HG02623 (cell line): ENCODE measurements around the gene ARRB1.
"Not testable (repeated sequence)": the region's sequence is repeated elsewhere in the genome, so short reads cannot be mapped to it uniquely, and the experiment has no call there.

Experiments used
- ATAC-seq: cut with Tn5 transposase; IDR thresholded peaks from one replicate; pipeline ENCODE4 v1.9.1; 2021; ENCODE audit warnings: moderate library complexity; ENCODE audit not compliant: unreplicated experiment

ARRB1 gene

GRCh38 chr11:75277991-75278790 lies 73.3 kb downstream of the ARRB1 start:
- ATAC-seq, result no peak

DNA sequence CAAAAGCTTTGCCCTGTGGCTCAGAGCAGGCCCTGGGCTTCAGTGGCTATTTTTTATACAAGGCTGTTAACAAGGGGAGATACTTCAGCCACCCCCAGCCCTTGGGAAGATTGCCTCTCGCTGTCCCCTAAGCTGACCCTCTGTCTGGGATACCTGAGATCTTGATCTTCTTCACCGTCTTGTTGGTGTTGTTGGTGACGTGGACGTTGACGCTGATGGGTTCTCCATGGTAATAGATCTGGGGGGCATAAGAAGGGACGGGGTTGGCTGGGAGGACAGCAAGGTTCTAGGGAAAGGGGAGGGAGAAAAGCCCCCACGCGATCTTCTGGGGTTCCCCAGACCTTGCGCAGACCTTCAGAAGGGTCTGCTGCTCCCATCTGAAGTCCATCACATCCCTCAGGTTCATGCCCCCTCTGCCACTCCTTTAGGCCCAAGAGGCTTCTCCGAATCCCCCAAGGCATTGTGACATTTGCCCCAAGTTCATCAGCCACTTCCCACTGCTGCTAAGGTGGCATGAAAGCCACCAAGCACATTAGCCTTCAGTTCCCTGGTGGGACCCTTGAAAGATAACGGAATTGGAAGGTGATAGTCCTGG lies 74.2 kb downstream of the ARRB1 start:
- ATAC-seq, result no peak

- no peak for ATAC-seq
Observed at GRCh38 chr11:75276686-75277085, 74.8 kb downstream of the ARRB1 start.

GRCh38 chr11:75276186-75276585 lies 75.3 kb downstream of the ARRB1 start:
- ATAC-seq, result no peak

GRCh38 chr11:75275581-75275980 lies 75.9 kb downstream of the ARRB1 start:
- no peak for ATAC-seq

GRCh38 chr11:75274716-75275115 lies 76.7 kb downstream of the ARRB1 start:
- ATAC-seq, result not testable (repeated sequence)

DNA sequence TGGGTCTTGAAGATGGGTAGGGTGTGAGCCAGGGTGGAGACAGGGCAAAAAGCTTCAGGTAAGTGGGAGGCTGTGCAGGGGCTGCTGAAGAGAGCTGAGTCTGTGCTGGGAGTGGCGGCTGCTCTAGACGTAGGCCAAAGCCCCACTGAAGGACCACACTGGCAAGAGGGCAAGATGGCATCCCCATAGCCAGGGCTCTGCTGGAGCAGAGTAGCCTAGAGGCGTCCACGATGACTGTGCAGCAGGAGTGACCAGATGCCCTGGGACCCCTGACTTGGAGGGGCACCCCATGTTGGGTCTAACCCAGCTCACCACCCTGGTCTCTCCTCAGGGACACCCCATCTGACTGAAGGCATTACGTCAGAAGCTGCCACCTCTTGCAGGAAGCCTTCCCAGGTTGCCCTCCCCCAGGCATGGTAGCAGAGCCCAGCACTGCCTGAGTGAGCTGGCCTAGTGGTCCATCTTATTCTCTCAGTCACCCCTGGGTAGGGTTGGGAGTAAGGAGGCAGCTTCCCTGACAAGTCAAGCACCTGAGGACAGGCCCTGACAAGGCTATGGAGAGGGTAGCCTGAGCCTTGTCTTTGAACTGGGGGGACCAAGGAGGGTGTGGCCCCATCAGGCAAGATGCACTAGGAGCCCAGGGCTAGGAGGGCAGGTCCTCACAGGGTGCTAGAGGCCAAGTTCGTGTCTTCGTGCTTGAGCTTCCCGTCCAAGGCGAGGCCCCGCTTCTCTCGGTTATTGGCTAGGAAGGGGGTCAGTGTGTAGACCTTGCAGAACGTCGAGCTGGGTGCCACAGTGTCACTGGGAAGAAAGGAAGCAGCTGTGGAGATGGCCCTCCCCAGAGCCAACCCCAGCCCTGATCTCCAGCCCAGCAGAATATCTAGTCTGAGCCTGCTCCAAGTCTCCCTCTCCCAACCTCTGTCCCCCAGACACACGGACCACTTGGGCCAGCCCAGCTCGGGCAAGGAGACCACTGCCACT lies 77.8 kb downstream of the ARRB1 start:
- no peak for ATAC-seq

- no peak for ATAC-seq
Observed at GRCh38 chr11:75272821-75273301, 78.6 kb downstream of the ARRB1 start.

- ATAC-seq, result no peak
Observed at GRCh38 chr11:75272391-75272790, 79.1 kb downstream of the ARRB1 start.

GRCh38 chr11:75271730-75272129 lies 79.7 kb downstream of the ARRB1 start:
- ATAC-seq, result no peak

DNA sequence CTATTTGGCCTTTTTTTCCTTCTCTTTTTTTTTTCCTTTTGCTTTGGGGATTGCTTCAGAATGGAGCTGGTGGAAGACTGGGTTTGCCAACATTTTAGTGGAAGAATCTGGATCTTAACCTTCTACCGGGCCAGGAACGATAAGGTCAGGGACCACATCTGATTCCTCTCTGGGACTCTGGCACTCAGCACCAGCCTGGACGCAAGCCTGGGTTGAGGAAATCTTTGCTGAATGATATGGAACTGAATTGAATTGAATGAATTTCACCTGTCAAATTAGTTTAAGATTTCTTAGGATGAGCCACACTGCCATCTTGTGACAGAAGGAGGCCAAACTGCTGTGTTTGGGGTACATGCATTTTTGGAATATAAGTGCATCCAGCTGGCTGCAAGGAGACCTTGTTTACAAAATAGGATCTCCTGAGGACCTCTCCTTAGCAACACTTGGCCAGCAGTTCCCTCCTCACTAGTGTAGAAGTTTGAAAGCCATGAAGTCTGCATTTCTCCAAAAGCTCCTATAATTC lies 80.5 kb downstream of the ARRB1 start:
- ATAC-seq, result no peak

- ATAC-seq, result no peak
Observed at GRCh38 chr11:75269896-75270295, 81.6 kb downstream of the ARRB1 start.

DNA sequence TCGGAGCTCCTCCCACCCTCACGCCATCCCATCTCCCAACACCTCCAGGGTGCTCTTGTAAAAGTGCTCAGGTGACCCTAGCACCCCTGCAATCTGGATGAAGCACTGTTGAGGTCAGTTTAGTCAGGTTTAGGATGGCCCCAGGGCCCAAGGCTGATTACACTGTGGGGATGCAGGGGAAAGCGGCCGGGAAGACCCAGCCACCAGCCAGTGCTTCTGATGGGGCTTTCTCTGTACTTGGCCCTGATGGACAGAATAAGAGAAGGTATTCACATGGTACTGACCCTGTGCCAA lies 82.1 kb downstream of the ARRB1 start:
- ATAC-seq, result no peak

DNA sequence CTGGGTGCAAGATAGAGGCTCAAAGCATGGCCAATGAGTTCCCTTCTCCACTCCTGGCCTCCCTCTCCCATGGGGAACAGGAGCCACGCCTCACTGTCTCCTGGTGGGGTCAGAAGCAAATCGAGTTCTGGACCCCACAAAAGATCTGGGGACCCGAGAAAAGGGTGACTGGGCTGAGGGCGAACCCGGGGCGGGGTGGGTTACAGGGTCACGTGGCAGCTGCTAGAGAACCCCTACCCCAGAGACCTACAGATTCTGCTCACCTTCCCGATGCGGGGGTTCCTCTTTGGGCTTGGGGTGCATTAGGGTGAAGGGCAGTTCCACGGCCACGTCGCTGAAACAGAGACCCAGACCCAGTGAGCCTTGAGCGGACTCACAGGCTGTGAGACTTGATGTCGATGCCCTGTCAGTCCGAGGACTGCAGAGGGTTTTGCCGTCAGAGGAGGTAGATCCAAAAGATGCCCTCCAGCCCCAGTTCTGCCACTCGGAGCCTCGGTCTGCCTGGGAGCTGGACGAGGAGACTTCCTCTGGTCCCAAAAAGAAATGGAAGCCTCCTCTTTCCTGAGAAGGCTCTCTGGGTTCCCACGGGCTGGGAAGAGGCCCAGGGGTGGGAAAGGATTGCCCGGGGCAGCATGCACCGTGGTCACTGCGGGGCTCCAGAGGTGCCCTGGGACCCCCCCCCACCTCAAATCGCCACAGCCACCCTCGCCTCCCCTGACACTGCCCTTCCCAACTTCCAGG lies 82.7 kb downstream of the ARRB1 start:
- ATAC-seq, result no peak

DNA sequence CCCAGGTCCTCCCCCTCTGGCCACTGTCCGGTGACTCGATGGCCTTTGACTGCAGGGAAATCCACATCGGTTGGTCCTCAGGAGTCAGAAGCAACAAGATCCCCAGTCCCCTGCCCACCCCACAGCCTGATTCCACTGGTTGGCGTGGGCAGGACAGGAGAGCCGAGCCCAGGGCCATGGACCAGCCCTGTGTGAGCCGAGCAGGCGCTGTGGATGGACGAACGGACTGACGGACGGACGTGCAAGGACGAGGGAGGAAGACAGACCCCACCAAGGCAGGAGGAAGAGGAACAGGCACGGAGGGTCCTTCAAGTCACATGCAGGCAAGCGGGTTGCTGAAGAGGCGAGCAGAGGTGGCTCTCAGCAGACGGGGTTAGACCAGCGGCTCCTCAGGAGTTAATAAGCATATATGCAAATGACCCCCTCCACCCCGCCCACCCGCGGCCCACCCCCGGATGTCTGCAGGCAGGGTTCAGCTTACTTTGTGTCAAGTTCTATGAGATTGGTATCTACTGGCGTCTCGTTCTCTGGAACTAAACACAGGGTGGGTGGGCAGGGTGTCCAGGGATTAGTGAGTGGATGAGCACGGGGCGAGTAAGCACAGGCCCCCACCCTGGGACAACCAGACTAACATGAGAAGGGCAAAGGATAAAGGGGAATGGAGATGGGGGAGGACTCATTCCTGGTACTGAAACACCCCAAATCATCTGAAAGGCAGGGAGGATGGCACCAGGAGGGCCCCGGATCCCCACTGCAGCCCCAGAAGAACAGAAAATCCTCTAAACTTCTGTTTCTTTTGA lies 84.1 kb downstream of the ARRB1 start:
- no peak for ATAC-seq

DNA sequence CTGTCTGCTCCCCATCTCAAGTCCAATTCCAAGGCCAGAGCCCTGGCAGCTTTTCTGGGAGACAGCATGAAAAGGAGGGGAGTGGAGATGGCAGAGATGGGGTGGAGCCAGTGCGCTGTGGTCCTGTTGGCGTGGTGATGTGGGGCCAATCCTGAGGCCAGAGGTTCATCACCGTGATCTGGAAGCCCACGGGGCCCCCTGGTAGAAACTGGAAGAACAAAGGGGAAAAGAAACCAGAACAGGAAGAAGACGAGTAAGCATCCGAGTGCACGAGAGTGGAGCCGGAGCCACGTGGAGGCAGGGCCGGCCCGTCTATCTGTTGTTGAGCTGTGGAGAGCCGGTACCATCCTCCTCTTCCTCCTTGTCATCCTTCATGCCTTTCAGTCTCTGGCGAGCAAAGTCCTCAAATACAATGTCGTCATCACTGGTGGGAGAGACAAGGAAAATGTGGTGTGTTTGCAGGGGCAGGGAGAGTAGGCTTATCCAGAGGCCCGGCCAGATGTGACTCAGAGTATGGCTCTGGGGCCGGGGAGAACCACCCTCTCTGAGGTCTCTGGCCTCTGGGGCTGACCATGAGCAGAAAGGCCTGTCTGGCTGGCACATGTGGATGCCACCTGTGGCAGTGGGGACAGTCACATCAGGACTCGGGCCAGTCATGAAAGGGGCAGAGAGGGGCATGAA lies 85.5 kb downstream of the ARRB1 start:
- no peak for ATAC-seq

DNA sequence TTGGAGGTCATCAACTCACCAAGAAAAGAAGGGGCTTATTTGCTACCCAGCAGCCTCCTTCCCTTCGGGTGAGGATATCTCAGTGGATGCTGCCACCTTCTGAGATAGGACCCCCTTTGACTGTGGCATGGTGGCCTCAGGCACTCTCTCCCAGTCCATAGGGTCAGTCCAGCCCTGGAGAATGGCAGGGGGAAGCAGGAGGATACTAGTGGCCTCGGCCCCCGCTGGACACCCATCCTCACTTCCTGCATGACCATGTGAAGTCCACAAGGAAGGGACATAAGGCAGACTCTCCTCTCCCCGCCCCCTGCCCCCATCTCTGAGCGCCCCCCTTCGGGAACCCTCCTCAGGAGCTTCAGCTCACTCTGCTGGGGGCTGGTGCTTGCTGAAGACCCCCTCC lies 86.5 kb downstream of the ARRB1 start:
- no peak for ATAC-seq

DNA sequence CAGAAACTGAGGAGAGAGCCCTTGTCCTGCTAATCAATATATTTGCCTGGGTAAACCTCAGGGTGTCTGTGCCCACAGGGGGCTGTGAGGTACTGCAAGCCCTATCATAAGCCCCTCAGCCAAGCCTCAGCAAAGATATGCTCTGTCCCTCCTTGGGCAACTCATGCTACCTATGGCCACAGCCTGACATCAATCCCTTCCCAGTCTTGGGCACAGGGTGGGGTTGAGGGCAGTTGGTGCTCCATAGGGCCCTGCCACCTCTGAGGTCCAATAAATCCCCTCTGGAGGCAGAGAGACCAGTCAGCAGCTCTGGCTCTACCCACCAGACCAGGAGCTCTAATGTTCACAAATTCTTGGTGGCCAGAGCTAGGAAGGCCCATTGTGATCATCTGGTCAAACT lies 87.1 kb downstream of the ARRB1 start:
- no peak for ATAC-seq

GRCh38 chr11:75263944-75264349 lies 87.5 kb downstream of the ARRB1 start:
- no peak for ATAC-seq
